Thyroid gland (tissue), 4 donors: ENCODE results near the gene SLC35F3.

Source experiments
- CTCF ChIP-seq, 6 experiments: fragments of 200-600 bp in 3 of 6; fragments of 450-650 bp in 3 of 6; sonication (generic) in 3 of 6; IDR thresholded peaks; one replicate each; pipeline ENCODE4 v1.5.1; 2016 to 2019; ENCODE audit warnings: antibody characterized with exemption in 6 of 6, mild to moderate bottlenecking in 2 of 6, inconsistent platforms in 1 of 6, moderate library complexity in 1 of 6
- POLR2A ChIP-seq, 2 donors: fragments of 450-650 bp; IDR thresholded peaks; one replicate each; pipeline ENCODE4 v1.6.1; 2017; ENCODE audit warnings: antibody characterized with exemption in 2 of 2, mild to moderate bottlenecking in 2 of 2, moderate library complexity in 1 of 2

GRCh38 chr1:234019387-234019786 lies 114.9 kb downstream of the SLC35F3 start:
- TF ChIP-seq POLR2A (IDR thresholded peaks at IDR 0.05) (no peak), CTCF (IDR thresholded peaks at IDR 0.05) (no peak)
